HG03095 (cell line): ENCODE results near the gene KDM4B.
"Not testable (repeated sequence)": the region's sequence is repeated elsewhere in the genome, so short reads cannot be mapped to it uniquely, and the experiment has no call there.

Source experiments
- ATAC-seq: cut with Tn5 transposase; IDR thresholded peaks from one replicate; pipeline ENCODE4 v1.9.1; 2021; ENCODE audit warnings: moderate library complexity; ENCODE audit not compliant: unreplicated experiment

The KDM4B gene

DNA sequence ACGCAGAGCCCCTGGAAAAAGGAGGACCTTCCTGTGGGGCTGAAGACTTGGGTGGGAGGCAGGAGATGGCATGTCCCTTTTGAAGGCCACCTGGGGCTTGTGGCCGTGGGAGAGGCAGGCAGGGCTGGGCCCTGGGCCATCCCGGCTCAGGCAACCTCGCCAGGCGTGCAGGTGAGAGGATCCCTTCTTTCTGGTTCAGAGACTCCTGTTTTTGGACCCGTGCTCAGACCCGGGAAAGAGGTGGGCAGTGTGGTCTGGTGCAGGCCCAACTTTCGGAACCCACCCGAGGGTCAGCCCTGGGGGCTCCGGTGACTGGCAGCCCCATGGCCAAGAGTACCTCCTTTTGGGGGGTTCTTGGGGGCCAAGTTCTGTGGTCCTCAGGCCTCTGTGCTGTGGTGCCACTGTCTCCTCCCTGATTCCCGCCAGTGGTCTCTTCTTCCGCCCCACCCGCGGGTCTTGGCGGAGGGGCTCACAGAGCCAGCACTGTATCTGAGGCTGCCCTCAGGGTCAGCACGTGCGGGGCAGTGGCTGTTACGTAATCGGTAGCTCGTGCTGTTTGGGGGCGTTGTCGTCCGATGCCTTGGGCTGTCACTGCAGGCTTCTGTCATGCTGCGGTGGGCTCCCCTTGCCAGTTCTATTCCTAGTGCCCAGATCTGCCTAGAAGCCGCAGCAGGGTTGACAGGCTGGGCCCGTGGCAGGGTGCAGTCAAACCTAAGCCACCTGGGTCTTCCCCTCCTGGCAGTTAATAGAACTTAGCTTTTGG lies 42.7 kb downstream of the KDM4B start:
- no peak for ATAC-seq

DNA sequence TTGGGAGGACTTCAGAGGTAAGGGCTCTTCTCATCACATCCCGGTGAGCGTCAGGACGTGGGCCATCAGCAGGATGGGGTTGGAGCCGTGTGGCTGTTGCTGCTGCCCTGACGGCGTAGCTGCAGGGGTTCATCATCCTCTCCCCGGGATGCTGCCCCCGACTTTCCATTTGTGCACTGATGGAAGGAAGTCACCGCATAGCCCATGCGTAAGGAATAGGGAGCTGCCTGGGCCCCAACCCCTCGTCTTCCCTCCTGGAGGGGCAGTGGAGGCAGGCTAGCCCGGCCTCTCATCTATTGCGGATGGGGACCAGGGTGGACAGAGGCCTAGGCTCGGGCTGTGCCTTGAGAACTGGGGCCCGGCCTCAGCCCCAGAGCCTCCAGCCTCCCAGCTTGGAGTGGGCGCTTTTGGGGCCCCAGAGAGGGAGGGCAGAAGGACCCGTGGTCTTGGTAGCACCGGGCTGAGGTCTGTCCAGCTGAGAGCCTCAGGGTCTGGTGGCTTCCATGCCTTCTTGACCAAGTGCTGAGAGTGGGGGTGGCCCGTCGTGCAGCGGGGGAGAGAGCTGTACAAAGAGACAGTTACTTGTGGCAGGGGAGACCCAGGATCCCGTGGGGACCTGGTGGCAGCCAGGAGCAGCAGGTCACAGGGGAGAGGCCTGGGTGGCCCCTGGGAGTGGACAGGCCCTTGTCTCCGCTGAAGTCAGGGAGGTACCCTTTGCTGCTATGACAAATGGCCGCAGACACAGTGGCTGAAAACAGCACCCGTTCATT lies 44.0 kb downstream of the KDM4B start:
- no peak for ATAC-seq

- ATAC-seq = no peak
These were observed 44.8 kb downstream of the KDM4B start for GRCh38 chr19:5013761-5014160.

DNA sequence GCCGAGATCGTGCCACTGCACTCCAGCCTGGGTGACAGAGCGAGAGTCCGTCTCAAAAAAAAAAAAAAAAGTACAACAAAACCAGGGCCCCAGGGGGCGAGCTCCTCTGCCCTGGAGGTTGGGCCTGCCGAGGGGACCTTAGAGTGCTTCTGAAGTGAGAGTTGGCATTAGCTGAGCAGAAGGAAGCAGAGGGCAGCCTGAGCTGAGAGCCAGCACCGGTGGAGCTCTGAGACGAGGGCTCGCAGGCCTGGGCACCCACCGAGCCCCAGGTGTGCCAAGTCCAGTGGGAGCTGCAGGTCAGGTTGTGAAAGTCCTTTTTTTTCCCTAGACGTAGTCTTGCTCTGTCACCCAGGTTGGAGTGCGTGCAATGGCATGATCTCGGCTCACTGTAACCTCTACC lies 46.0 kb downstream of the KDM4B start:
- ATAC-seq = no peak

DNA sequence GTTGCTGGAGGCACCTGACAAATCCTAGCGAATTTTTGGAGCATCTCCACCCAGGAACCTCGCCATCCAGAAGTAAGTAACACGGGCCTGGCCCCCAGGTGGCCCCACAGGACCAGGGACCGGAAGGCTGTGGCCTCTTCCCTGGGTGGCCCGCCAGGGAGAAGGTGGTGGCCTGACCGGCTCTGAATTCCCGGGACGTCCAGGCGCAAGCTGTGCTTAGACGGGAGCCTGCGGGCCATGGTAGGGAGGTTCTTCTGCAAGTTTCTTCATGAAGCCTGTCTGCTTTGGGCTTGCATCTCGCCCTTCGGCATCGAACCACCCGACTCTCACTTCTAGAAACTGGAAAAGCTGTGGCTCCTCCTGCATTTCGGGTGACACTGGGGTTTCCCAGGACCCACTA lies 47.4 kb downstream of the KDM4B start:
- ATAC-seq = no peak

GRCh38 chr19:5016781-5017180 lies 47.9 kb downstream of the KDM4B start:
- no peak for ATAC-seq

GRCh38 chr19:5017235-5017634 lies 48.3 kb downstream of the KDM4B start:
- no peak for ATAC-seq

GRCh38 chr19:5018224-5019015 lies 49.5 kb downstream of the KDM4B start:
- ATAC-seq = no peak

GRCh38 chr19:5020368-5020767 lies 51.5 kb downstream of the KDM4B start:
- no peak for ATAC-seq

DNA sequence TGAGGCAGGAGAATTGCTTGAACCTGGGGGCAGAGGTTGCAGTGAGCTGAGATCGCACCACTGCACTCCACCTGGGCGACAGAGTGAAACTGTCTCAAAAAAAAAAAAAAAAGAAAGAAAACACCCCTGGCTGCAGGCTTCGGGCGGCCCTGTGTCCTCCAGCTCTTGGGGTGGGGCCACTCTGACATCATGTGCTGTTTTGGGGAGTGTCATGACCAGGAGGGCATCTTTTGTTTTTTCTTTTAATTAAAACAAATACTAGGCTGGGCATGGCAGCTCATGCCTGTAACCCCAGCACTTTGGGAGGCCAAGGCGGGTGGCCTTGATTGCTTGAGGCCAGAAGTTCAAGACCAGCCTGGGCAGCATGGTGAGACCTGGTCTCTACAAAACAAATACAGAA lies 52.1 kb downstream of the KDM4B start:
- no peak for ATAC-seq

GRCh38 chr19:5022066-5022860 lies 53.4 kb downstream of the KDM4B start:
- ATAC-seq = no peak

- ATAC-seq = no peak
These were observed 54.2 kb downstream of the KDM4B start for GRCh38 chr19:5023128-5023571.

DNA sequence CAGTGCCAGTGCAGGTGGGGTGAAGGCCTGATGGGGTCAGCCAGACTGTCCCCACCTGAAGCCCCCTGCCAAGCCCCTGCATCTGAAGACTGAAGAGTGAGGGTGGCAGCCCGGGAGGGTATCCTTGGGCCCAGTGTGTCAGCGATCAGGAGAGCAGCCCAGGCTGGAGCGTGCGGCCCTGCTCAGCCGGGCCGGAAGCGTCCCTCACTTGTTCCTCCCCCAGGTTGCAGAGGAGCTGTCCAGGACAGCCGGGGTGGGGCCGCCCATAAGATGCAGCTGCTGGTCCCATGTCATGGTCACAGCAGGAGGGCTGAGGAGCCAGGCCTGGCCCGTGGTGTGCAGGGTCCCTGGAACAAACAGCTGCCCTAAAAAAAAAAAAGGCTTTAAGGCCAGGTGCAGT lies 55.4 kb downstream of the KDM4B start:
- no peak for ATAC-seq

- ATAC-seq = no peak
These were observed 56.1 kb downstream of the KDM4B start for GRCh38 chr19:5025027-5025426.

GRCh38 chr19:5026706-5027273 lies 57.9 kb downstream of the KDM4B start:
- no peak for ATAC-seq

GRCh38 chr19:5028229-5028886 lies 59.4 kb downstream of the KDM4B start:
- no peak for ATAC-seq

DNA sequence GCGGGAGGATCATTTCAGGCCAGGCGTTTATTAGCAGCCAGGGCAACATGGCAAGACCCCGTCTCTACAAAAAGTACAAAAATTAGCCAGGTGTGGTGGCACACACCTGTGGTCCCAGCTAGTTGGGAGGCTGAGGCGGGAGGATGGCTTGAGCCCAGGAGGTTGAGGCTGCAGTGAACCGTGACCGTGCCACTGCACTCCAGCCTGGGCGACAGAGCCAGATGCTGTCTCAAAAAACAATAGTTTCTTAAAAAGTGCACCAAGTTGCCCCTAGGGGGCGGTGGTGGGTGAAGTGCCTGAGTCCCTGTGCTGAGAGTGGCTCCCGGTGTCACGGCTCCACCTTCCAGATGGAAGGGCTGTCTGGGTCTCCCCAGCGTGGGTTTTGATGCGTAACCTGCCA lies 60.7 kb downstream of the KDM4B start:
- not testable (repeated sequence) for ATAC-seq

DNA sequence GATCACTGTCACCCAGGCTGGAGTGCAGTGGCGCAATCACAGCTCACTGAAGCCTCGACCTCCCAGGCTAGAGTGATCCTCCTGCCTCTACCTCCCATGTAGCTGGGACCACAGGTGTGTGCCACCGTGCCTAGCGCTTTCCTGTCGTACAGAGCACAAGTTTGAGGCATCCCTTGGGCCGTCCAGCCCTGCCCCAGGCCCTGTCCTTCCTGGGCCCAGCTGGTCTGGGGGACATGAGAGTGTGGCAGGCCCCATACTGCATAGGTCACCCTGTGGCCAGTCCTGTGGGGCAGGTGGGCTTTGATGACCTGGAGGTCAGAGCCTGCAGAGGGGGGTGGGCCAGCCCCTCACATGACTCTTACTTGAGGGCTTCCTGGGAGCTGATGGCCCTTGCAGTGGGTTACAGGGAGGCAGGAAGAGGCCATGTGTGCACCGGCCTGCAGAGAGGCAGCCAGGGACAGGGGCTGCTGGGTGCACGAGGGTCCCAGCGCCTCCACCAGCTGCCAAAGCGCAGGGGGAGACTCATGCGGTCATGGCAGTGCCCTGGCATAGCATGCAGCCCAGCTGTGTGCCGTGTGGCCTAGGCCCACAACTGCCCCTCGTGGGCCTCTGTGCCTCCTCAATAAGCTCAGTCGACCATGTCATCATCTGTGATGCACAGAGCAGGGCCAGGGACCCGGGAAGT lies 61.4 kb downstream of the KDM4B start:
- no peak for ATAC-seq

- no peak for ATAC-seq
These were observed 61.9 kb downstream of the KDM4B start for GRCh38 chr19:5030822-5031221.
